ENCODE results near the gene SYNGR2. TPM values are rescaled to one million over a fixed set of nuclear protein-coding genes. Genes with fewer than 3 reads are reported as not detected.

The SYNGR2 gene
- total RNA-seq, 1 experiment from 2014 or later, result 148 TPM

DNA sequence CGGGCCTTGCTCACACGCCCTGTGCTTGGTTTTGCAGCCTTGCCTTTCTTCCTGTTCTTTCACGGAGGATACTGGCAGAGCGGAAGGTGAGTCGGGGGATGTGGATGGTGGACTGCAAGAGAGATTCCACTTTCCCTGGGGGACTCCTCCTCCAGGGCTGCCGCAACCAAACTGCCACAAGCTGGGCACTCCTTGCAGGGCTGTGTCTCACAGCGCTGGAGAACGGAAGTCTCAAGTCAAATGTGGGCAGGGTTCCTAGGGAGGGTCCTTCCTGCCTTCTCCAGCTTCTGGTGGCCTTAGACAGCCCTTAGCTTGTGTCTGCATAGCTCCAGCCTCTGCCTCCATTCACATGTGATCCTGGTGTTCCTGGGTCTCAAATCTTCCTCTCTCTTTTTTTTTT lies 34.3 kb downstream of the SYNGR2 start:
- DNase-seq (ENCODE audit: low read depth, low spot score) (no peak), ATAC-seq (no peak)
- H3K27ac ChIP-seq (ENCODE audit: low read depth, low read length), result no peak overlapping the region
- H3K4me2 ChIP-seq (ENCODE audit: low read length), result no peak overlapping the region
- no peak overlapping the region for H3K9ac ChIP-seq (ENCODE audit: low read length)
- RAD21 ChIA-PET (ENCODE audit: low non-redundant PET in 1 of 2, low total read pairs in 2 of 2, uncharacterized antibody in 2 of 2, unreplicated experiment in 2 of 2), result no interaction called here
- peaks cover 12 to 16% of the 10 kb centered on the region in 2 experiments; a peak in 3 of 4 replicates for H3K36me3 ChIP-seq (ENCODE audit: control insufficient read depth in 1 of 2, insufficient read depth in 2 of 2, low read length in 2 of 2)
- H2AFZ ChIP-seq (ENCODE audit: low read depth, low read length, poor library complexity, severe bottlenecking), result no peak overlapping the region
- H3K4me1 ChIP-seq (ENCODE audit: control insufficient read depth in 1 of 2, insufficient read depth in 2 of 2, low read length in 2 of 2), result peaks cover 21 to 23% of the 10 kb centered on the region in 2 experiments
- no peaks in the 10 kb centered on the region for H3K9me2 ChIP-seq (ENCODE audit: insufficient read depth)
- no TSS peak for BruUV-seq (replicated peaks)
- POLR2A ChIA-PET, result interaction anchor here (1.5 kb wide), 1 partner anchor 15 kb away, joined by 6 read pairs; the partner anchor contains the start of genes AFMID and TK1
- no peaks in the 10 kb centered on the region for H4K20me1 ChIP-seq (ENCODE audit: insufficient read depth)
- no peaks in the 10 kb centered on the region for H3K27me3 ChIP-seq (ENCODE audit: insufficient read depth, low read length)
- CTCF ChIA-PET, result no interaction called here
- peaks cover 17% of the 10 kb centered on the region for H3K79me2 ChIP-seq (ENCODE audit: insufficient read depth, low read length)
- TF ChIP-seq SP1 (IDR thresholded peaks at IDR 0.05; ENCODE audit: low read depth), result no peak
- TF ChIP-seq, protein P1, sequence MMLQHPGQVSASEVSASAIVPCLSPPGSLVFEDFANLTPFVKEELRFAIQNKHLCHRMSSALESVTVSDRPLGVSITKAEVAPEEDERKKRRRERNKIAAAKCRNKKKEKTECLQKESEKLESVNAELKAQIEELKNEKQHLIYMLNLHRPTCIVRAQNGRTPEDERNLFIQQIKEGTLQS (IDR thresholded peaks at IDR 0.05), result no peak
- TF ChIP-seq CEBPB (IDR thresholded peaks at IDR 0.05; ENCODE audit: low read depth), result no peak
- no peak for TF ChIP-seq YY1 (IDR thresholded peaks at IDR 0.05; ENCODE audit: extremely low read depth, insufficient replicate concordance, low read depth, low read length)
- TF ChIP-seq, protein P2, sequence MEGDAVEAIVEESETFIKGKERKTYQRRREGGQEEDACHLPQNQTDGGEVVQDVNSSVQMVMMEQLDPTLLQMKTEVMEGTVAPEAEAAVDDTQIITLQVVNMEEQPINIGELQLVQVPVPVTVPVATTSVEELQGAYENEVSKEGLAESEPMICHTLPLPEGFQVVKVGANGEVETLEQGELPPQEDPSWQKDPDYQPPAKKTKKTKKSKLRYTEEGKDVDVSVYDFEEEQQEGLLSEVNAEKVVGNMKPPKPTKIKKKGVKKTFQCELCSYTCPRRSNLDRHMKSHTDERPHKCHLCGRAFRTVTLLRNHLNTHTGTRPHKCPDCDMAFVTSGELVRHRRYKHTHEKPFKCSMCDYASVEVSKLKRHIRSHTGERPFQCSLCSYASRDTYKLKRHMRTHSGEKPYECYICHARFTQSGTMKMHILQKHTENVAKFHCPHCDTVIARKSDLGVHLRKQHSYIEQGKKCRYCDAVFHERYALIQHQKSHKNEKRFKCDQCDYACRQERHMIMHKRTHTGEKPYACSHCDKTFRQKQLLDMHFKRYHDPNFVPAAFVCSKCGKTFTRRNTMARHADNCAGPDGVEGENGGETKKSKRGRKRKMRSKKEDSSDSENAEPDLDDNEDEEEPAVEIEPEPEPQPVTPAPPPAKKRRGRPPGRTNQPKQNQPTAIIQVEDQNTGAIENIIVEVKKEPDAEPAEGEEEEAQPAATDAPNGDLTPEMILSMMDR (IDR thresholded peaks at IDR 0.05 in 2 of 3, conservative IDR thresholded peaks at IDR 0.05 in 1 of 3; ENCODE audit: borderline replicate concordance in 1 of 3, insufficient read depth in 1 of 3, low read depth in 2 of 3, low read length in 2 of 3), result no peak
- TF ChIP-seq REST (IDR thresholded peaks at IDR 0.05; ENCODE audit: low read depth), result no peak
- TF ChIP-seq RAD21 (IDR thresholded peaks at IDR 0.05; ENCODE audit: low read depth), result no peak
- TF ChIP-seq POLR2A (IDR thresholded peaks at IDR 0.05; ENCODE audit: borderline replicate concordance, extremely low read depth, insufficient read depth, insufficient read length), result no peak
- no peak for TF ChIP-seq SIN3A (IDR thresholded peaks at IDR 0.05; ENCODE audit: low read depth)
- no peak overlapping the region for H3K4me3 ChIP-seq (replicated peaks in 1 of 2; ENCODE audit: low read depth in 1 of 2, low read length in 2 of 2)
- H3K9me3 ChIP-seq (ENCODE audit: control insufficient read depth in 1 of 2, insufficient read depth in 1 of 2, low read depth in 1 of 2, low read length in 2 of 2), result no peaks in the 10 kb centered on the region
- intact Hi-C loops (cut with micrococcal nuclease), result no loop called here
